Liver (tissue), 9 donors: ENCODE results near the gene AP1S3. TPM values are rescaled to one million over a fixed set of nuclear protein-coding genes. Genes with fewer than 3 reads are reported as not detected.

Source experiments
- DNase-seq: peaks from one replicate; pipeline ENCODE4 v3.0.0-alpha.2; 2017; ENCODE audit warnings: low spot score
- H3K27ac ChIP-seq, 2 donors: one replicate each; pipeline ENCODE4 v1.7.0; 2013; ENCODE audit warnings: inconsistent platforms in 2 of 2, low read length in 2 of 2, control low read depth in 1 of 2, low read depth in 1 of 2, mild to moderate bottlenecking in 1 of 2
- H3K27me3 ChIP-seq, 4 donors: one replicate each; pipeline versions ENCODE4 v1.6.1 to v1.7.0; 2013; ENCODE audit warnings: low read length in 3 of 4, inconsistent platforms in 1 of 4, mild to moderate bottlenecking in 1 of 4, moderate library complexity in 1 of 4; ENCODE audit not compliant: control insufficient read depth in 4 of 4, insufficient read depth in 4 of 4
- H3K36me3 ChIP-seq, 4 donors: one replicate each; pipeline versions ENCODE4 v1.6.1 to v1.7.0; 2013; ENCODE audit warnings: low read length in 3 of 4, mild to moderate bottlenecking in 3 of 4, low read depth in 1 of 4, moderate library complexity in 1 of 4; ENCODE audit not compliant: control insufficient read depth in 4 of 4, insufficient read depth in 3 of 4
- H3K4me1 ChIP-seq, 4 donors: one replicate each; pipeline versions ENCODE4 v1.6.1 to v1.7.0; 2013; ENCODE audit warnings: low read length in 3 of 4, mild to moderate bottlenecking in 3 of 4, moderate library complexity in 1 of 4; ENCODE audit not compliant: control insufficient read depth in 4 of 4, insufficient read depth in 4 of 4
- H3K4me3 ChIP-seq, 3 donors: one replicate each; pipeline versions ENCODE4 v1.6.1 to v1.7.0; 2013; ENCODE audit warnings: low read length in 3 of 3, control low read depth in 1 of 3, low read depth in 1 of 3, mild to moderate bottlenecking in 1 of 3
- H3K9ac ChIP-seq, 2 donors: one replicate each; pipeline ENCODE4 v1.7.0; 2013; ENCODE audit warnings: low read length in 2 of 2, mild to moderate bottlenecking in 2 of 2, moderate library complexity in 2 of 2, control low read depth in 1 of 2, low read depth in 1 of 2
- H3K9me3 ChIP-seq, 4 donors: one replicate each; pipeline versions ENCODE4 v1.6.1 to v1.7.0; 2013; ENCODE audit warnings: low read length in 3 of 4; ENCODE audit not compliant: control insufficient read depth in 4 of 4
- ATF3 ChIP-seq: IDR thresholded peaks from 2 replicates; pipeline ENCODE4 v1.6.1; 2016; ENCODE audit warnings: antibody characterized with exemption
- CTCF ChIP-seq: fragments of 150-350 bp; IDR thresholded peaks from 2 replicates; pipeline ENCODE4 v1.5.1; 2017; ENCODE audit warnings: improper control_type of control experiment, low read depth, low read length; ENCODE audit not compliant: missing input control
- EGR1 ChIP-seq, 2 donors: IDR thresholded peaks; 2 replicates each; pipeline ENCODE4 v1.6.1; 2016 to 2018; ENCODE audit warnings: antibody characterized with exemption in 2 of 2, low read depth in 2 of 2
- FOXA1 ChIP-seq: IDR thresholded peaks from 2 replicates; pipeline ENCODE4 v1.6.1; 2016; ENCODE audit warnings: antibody characterized with exemption
- FOXA2 ChIP-seq: IDR thresholded peaks from 2 replicates; pipeline ENCODE4 v1.6.1; 2016; ENCODE audit warnings: antibody characterized with exemption
- GABPA ChIP-seq, 2 donors: IDR thresholded peaks in 1 of 2; conservative IDR thresholded peaks in 1 of 2; 2 replicates each; pipeline ENCODE4 v1.6.1; 2016; ENCODE audit warnings: antibody characterized with exemption in 2 of 2, mild to moderate bottlenecking in 1 of 2, moderate library complexity in 1 of 2
- HNF4A ChIP-seq, 2 donors: conservative IDR thresholded peaks; 2 replicates each; pipeline ENCODE4 v1.6.1; 2016; ENCODE audit warnings: antibody characterized with exemption in 2 of 2, mild to moderate bottlenecking in 2 of 2
- JUND ChIP-seq, 2 donors: IDR thresholded peaks; 2 replicates each; pipeline ENCODE4 v1.6.1; 2016; ENCODE audit warnings: antibody characterized with exemption in 2 of 2
- MAX ChIP-seq: IDR thresholded peaks from 2 replicates; pipeline ENCODE4 v1.6.1; 2016; ENCODE audit warnings: antibody characterized with exemption
- NR2F2 ChIP-seq: IDR thresholded peaks from 2 replicates; pipeline ENCODE4 v1.6.1; 2016; ENCODE audit warnings: antibody characterized with exemption
- RAD21 ChIP-seq, 2 donors: IDR thresholded peaks; 2 replicates each; pipeline ENCODE4 v1.6.1; 2016; ENCODE audit warnings: antibody characterized with exemption in 2 of 2, mild to moderate bottlenecking in 2 of 2
- REST ChIP-seq: IDR thresholded peaks from 2 replicates; pipeline ENCODE4 v1.6.1; 2016; ENCODE audit warnings: antibody characterized with exemption, mild to moderate bottlenecking
- RXRA ChIP-seq, 2 donors: IDR thresholded peaks; 2 replicates each; pipeline ENCODE4 v1.6.1; 2017 to 2018; ENCODE audit warnings: antibody characterized with exemption in 2 of 2, mild to moderate bottlenecking in 1 of 2
- SP1 ChIP-seq: IDR thresholded peaks from 2 replicates; pipeline ENCODE4 v1.6.1; 2018; ENCODE audit warnings: antibody characterized with exemption, mild to moderate bottlenecking
- TAF1 ChIP-seq: conservative IDR thresholded peaks from 2 replicates; pipeline ENCODE4 v1.6.1; 2016; ENCODE audit warnings: antibody characterized with exemption, mild to moderate bottlenecking
- YY1 ChIP-seq: IDR thresholded peaks from 2 replicates; pipeline ENCODE4 v1.6.1; 2016; ENCODE audit warnings: antibody characterized with exemption, mild to moderate bottlenecking
- ZBTB33 ChIP-seq: IDR thresholded peaks from 2 replicates; pipeline ENCODE4 v1.6.1; 2016; ENCODE audit warnings: antibody characterized with exemption
- WGBS: extraction: QIAGEN DNeasy Blood & Tissue Kit; methylation state at CpG from one replicate; pipeline ENCODE4 v1.1.7; 2013; 5-methylcytosine and 5-hydroxymethylcytosine counted together
- polyA plus RNA-seq, 2 donors: library from polyadenylated mRNA; stranded (reverse) in 1 of 2; unstranded in 1 of 2; fragments of 200-250 nt in 1 of 2; fragments of >200 nt in 1 of 2; fragmentation: Nextera tagmentation in 1 of 2; extraction: Ambion mirVana in 1 of 2; gene quantifications; one replicate each; pipeline versions ENCODE4 v1.2.1 to v1.2.3, GENCODE V29; 2013 to 2015
- total RNA-seq, 2 donors: library from RNA; depleted of rRNA; stranded (reverse); fragments of >200 nt; gene quantifications; one replicate each; pipeline ENCODE4 v1.2.3, GENCODE V29; 2014
- donor health status: healthy.
- donor health status: healthy.
- donor health status: healthy.
- donor health status: healthy.
- donor health status: healthy.

Gene AP1S3
- total and polyA plus RNA-seq, 4 donors, result 1.1 to 3.8 (median 2.4) TPM

GRCh38 chr2:223732346-223732745 is 105.0 kb downstream of the AP1S3 start:
- WGBS, result 89% methylated on average over 3 of the region's 3 CpGs

GRCh38 chr2:223731503-223731902 is 105.9 kb downstream of the AP1S3 start:
- Histone ChIP-seq H3K9me3 (no peaks in the 10 kb centered on the region), H3K4me1 (no peaks in the 10 kb centered on the region), H3K27ac (no peak overlapping the region), H3K4me3 (no peak overlapping the region), H3K9ac (no peak overlapping the region), H3K36me3 (no peaks in the 10 kb centered on the region), H3K27me3 (no peaks in the 10 kb centered on the region)
- WGBS, result 88% methylated on average over 2 of the region's 2 CpGs
- DNase-seq, result no peak
- TF ChIP-seq SP1 (no peak), TAF1 (no peak), FOXA2 (no peak), FOXA1 (no peak), RAD21 (IDR thresholded peaks at IDR 0.05) (no peak)

More at GRCh38 chr2:223732346-223732745, 105.0 kb downstream of the AP1S3 start:
- Histone ChIP-seq H3K4me1 (no peaks in the 10 kb centered on the region), H3K9me3 (no peaks in the 10 kb centered on the region), H3K4me3 (no peak overlapping the region), H3K27ac (no peak overlapping the region), H3K27me3 (no peaks in the 10 kb centered on the region), H3K36me3 (no peaks in the 10 kb centered on the region), H3K9ac (no peak overlapping the region)
- DNase-seq, result no peak
- TF ChIP-seq GABPA (IDR thresholded peaks at IDR 0.05 in 1 of 2, conservative IDR thresholded peaks at IDR 0.05 in 1 of 2) (no peak), ATF3 (no peak), CTCF (no peak), REST (no peak), YY1 (no peak), SP1 (no peak), RXRA (IDR thresholded peaks at IDR 0.05) (no peak), HNF4A (conservative IDR thresholded peaks at IDR 0.05) (no peak), TAF1 (no peak), NR2F2 (no peak), MAX (no peak)

GRCh38 chr2:223729781-223730180 is 107.6 kb downstream of the AP1S3 start:
- H3K27ac ChIP-seq, result no peak overlapping the region
- no peak overlapping the region for H3K9ac ChIP-seq
- DNase-seq, result no peak
- H3K27me3 ChIP-seq, result no peaks in the 10 kb centered on the region
- WGBS, result 95% methylated on average over 2 of the region's 2 CpGs
- no peak overlapping the region for H3K4me3 ChIP-seq
- no peaks in the 10 kb centered on the region for H3K36me3 ChIP-seq
- H3K4me1 ChIP-seq, result no peaks in the 10 kb centered on the region
- no peaks in the 10 kb centered on the region for H3K9me3 ChIP-seq
- TF ChIP-seq YY1 (no peak), HNF4A (conservative IDR thresholded peaks at IDR 0.05) (no peak), ZBTB33 (no peak), ATF3 (no peak), SP1 (no peak), MAX (no peak), EGR1 (IDR thresholded peaks at IDR 0.05; ENCODE audit: low read depth in 2 of 2) (no peak), FOXA1 (no peak), RXRA (IDR thresholded peaks at IDR 0.05) (no peak), JUND (IDR thresholded peaks at IDR 0.05) (no peak), RAD21 (IDR thresholded peaks at IDR 0.05) (no peak), FOXA2 (no peak), GABPA (IDR thresholded peaks at IDR 0.05 in 1 of 2, conservative IDR thresholded peaks at IDR 0.05 in 1 of 2) (no peak), TAF1 (no peak)
